Pancreas (tissue), 10 donors: ENCODE data around the gene CSF1R. TPM values are rescaled to one million over a fixed set of nuclear protein-coding genes. Genes with fewer than 3 reads are reported as not detected.
"Not testable (repeated sequence)": the region's sequence is repeated elsewhere in the genome, so short reads cannot be mapped to it uniquely, and the experiment has no call there.

ENCODE experiments used
- ATAC-seq, 4 donors: fragments of 200-7000 bp; cut with Tn5 transposase; one replicate each; pipeline versions ENCODE4 v1.8.0 to v1.9.1; 2020; ENCODE audit warnings: mild to moderate bottlenecking in 4 of 4, moderate library complexity in 4 of 4
- DNase-seq, 6 donors: peaks; one replicate each; pipeline ENCODE4 v3.0.0-alpha.2; 2020
- FAIRE-seq: peaks from 2 replicates; lab custom pipeline; 2012; peaks lifted over from hg19 to GRCh38; lab: Jason Lieb, UNC
- H3K27ac ChIP-seq, 4 donors: fragments of 200-600 bp; sonication (generic); 1 replicate in 3 of 4; 2 replicates in 1 of 4; pipeline versions ENCODE4 v1.5.0 to v1.8.0; 2020
- H3K27me3 ChIP-seq, 4 donors: fragments of 200-600 bp; one replicate each; pipeline ENCODE4 v1.8.0; 2021
- H3K36me3 ChIP-seq, 3 donors: fragments of 200-600 bp; sonication (generic) in 1 of 3; one replicate each; pipeline versions ENCODE4 v1.5.0 to v1.8.0; 2020 to 2021
- H3K4me1 ChIP-seq, 3 donors: fragments of 200-600 bp; one replicate each; pipeline ENCODE4 v1.8.0; 2021
- H3K4me3 ChIP-seq, 4 donors: fragments of 200-600 bp; sonication (generic) in 2 of 4; one replicate each; pipeline versions ENCODE4 v1.5.0 to v1.8.0; 2020 to 2021
- H3K9me3 ChIP-seq, 4 donors: fragments of 200-600 bp; one replicate each; pipeline ENCODE4 v1.8.0; 2021
- WGBS, 2 donors: extraction: QIAGEN DNeasy Blood & Tissue Kit; methylation state at CpG; one replicate each; pipeline ENCODE4 v1.1.7; 2013; 5-methylcytosine and 5-hydroxymethylcytosine counted together
- intact Hi-C, 3 donors: fragments of 100-400 bp; cut with DNase I; formaldehyde crosslinking; loops; one replicate each; pipeline versions ENCODE4 v1.11.1 to v1.14.2; 2022
- polyA plus RNA-seq, 2 donors: library from polyadenylated mRNA; stranded (reverse); fragments of 200-250 nt; gene quantifications; one replicate each; pipeline ENCODE4 v1.2.3, GENCODE V29; 2013
- total RNA-seq, 6 donors: library from RNA; stranded (reverse); fragmentation: NEBNext Ultra II Directional in 4 of 6; extraction: Animal tissue kit (Norgen Biotek cat#: 25700) in 4 of 6; gene quantifications; one replicate each; pipeline versions ENCODE4 v1.2.1 to v1.2.4, GENCODE V29; 2021 to 2023
- TF ChIP-seq, protein P1 (sequence below), 4 donors: fragments of 200-600 bp; sonication (generic) in 3 of 4; IDR thresholded peaks; one replicate each; pipeline versions ENCODE4 v1.5.0 to v1.8.0; 2021; ENCODE audit warnings: antibody characterized with exemption in 4 of 4
- donor health status: healthy with polysubstance abuse.
- donor health status: DM: no; HTN: no; CAD: no; lungs with moderate emphysema.
- donor health status: DM: no; HTN: no; CAD: no.
- donor health status: control.
- donor health status: control.
- donor health status: Bipolar disorder and iron deficiency.
- donor health status: DM: yes; HTN: yes; CAD: no.
- donor health status: DM: no; HTN: no; CAD: no.
- donor health status: DM: no; HTN: no; CAD: no.
- donor health status: DM: yes; HTN: yes; CAD: no.

The CSF1R gene
- total and polyA plus RNA-seq, 8 donors, result 1.4 to 51.2 (median 4.1) TPM

DNA sequence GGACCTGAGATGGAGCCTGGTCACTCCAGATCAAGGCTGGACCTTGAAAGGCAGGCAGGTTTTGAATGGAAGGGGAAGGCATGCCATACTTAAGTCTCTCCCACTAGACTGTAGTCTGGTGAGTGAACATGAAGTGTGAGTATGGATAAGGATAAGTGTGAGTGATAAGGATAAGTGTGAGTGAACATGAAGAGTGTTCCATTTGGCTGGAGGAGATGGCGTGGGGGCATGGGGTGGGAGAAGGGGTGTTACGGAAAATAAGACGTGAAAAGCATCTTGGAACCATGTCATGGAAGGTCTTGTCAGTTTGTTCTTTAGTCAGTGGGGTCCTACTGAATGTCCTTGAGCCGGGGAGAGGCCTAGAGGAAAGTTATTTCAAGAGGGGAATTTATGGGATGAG lies 53.0 kb downstream of the CSF1R start:
- no peak overlapping the region for H3K4me3 ChIP-seq
- H3K27me3 ChIP-seq, result no peaks in the 10 kb centered on the region
- TF ChIP-seq, protein P1, sequence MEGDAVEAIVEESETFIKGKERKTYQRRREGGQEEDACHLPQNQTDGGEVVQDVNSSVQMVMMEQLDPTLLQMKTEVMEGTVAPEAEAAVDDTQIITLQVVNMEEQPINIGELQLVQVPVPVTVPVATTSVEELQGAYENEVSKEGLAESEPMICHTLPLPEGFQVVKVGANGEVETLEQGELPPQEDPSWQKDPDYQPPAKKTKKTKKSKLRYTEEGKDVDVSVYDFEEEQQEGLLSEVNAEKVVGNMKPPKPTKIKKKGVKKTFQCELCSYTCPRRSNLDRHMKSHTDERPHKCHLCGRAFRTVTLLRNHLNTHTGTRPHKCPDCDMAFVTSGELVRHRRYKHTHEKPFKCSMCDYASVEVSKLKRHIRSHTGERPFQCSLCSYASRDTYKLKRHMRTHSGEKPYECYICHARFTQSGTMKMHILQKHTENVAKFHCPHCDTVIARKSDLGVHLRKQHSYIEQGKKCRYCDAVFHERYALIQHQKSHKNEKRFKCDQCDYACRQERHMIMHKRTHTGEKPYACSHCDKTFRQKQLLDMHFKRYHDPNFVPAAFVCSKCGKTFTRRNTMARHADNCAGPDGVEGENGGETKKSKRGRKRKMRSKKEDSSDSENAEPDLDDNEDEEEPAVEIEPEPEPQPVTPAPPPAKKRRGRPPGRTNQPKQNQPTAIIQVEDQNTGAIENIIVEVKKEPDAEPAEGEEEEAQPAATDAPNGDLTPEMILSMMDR (IDR thresholded peaks at IDR 0.05), result no peak
- peaks cover 0 to 66% (median 26%) of the 10 kb centered on the region in 3 donors for H3K36me3 ChIP-seq
- H3K27ac ChIP-seq, result no peak overlapping the region
- ATAC-seq, result no peak
- no peaks in the 10 kb centered on the region for H3K4me1 ChIP-seq
- DNase-seq, result no peak
- intact Hi-C loops, result no loop called here
- FAIRE-seq, result no peak
- H3K9me3 ChIP-seq, result no peaks in the 10 kb centered on the region
- 93% methylated on average over 4 of the region's 4 CpGs for WGBS, 2 donors

- H3K36me3 ChIP-seq, result peaks cover 4 to 67% (median 27%) of the 10 kb centered on the region in 3 donors
- not testable (repeated sequence) for ATAC-seq, FAIRE-seq
Measured at GRCh38 chr5:150028047-150028446, 58.3 kb downstream of the CSF1R start.

DNA sequence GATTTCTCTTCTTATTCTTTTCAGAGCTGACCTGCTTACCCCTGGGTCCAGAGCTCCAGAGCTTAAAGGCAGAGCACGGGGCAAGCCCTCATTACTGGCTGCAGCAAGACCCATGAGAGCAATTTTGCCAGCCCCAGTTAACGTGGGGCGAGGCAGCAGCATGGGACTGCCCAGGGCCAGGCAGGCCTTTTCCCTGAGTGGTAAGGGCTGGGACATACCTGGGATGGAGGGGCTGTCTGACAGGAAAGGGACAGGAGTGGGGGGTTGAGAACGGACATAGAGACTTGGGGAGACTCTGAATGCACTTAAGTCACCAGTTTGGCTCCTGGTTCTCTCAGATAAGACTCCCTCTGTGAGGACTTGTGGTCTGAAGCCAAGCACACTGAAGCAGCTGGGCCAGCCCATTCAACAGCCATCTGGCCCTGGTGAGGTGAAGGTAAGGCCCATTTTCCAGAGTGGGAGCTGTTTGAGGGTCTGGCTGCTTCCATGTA lies 59.6 kb downstream of the CSF1R start:
- H3K9me3 ChIP-seq, result no peaks in the 10 kb centered on the region
- TF ChIP-seq, protein P1 (IDR thresholded peaks at IDR 0.05), result no peak
- H3K27ac ChIP-seq, result no peak overlapping the region
- WGBS, 2 donors, result 93 to 96% methylated on average over 4 of the region's 4 CpGs
- H3K27me3 ChIP-seq, result no peaks in the 10 kb centered on the region
- no peaks in the 10 kb centered on the region for H3K4me1 ChIP-seq
- H3K36me3 ChIP-seq, result peaks cover 4 to 54% (median 17%) of the 10 kb centered on the region in 3 donors
- intact Hi-C loops, result no loop called here
- no peak for DNase-seq
- H3K4me3 ChIP-seq, result no peak overlapping the region
- no peak for FAIRE-seq
- ATAC-seq, result no peak

More at GRCh38 chr5:150028047-150028446, 58.3 kb downstream of the CSF1R start:
- DNase-seq, H3K27ac ChIP-seq, H3K9me3 ChIP-seq, H3K4me3 ChIP-seq, H3K4me1 ChIP-seq, intact Hi-C loops, H3K27me3 ChIP-seq: not testable (repeated sequence)
- WGBS, 2 donors, result 42 to 59% methylated on average over 1 of the region's 1 CpG

DNA sequence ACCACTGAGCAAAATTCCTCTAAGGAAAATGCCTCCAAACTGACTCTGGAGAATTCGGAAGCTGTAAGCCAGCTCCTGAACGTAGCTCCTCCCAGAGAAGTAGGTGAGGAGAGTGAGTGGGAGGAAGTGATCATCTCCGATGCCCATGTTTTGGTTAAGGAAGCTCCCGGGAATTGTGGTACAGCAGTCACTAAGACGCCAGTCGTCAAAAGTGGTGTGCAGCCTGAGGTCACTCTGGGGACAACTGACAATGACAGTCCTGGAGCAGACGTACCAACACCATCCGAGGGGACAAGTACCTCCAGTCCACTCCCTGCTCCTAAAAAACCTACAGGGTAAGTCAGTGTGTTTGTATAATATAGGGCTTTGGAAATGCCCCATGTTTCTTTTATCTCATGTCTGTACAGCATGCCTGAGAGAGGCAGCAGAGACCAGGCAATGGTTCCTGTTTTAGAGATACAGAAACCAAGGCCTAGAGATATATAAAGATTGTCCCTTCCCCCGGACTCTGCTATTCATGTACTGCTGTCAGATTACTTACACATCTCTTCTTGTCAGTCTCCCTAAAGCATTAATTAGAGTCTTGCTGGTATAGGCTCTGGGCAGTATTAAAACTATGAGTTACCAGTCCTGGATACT lies 61.9 kb downstream of the CSF1R start:
- 82 to 90% methylated on average over 9 of the region's 9 CpGs for WGBS, 2 donors
- Histone ChIP-seq H3K27ac (no peak overlapping the region), H3K36me3 (peaks cover 4 to 48% (median 14%) of the 10 kb centered on the region in 3 donors), H3K9me3 (no peaks in the 10 kb centered on the region), H3K4me3 (no peak overlapping the region), H3K4me1 (no peaks in the 10 kb centered on the region), H3K27me3 (no peaks in the 10 kb centered on the region)
- DNase-seq (no peak), ATAC-seq (no peak), FAIRE-seq (no peak)
- TF ChIP-seq, protein P1 (IDR thresholded peaks at IDR 0.05), result no peak
- intact Hi-C loops, result no loop called here

DNA sequence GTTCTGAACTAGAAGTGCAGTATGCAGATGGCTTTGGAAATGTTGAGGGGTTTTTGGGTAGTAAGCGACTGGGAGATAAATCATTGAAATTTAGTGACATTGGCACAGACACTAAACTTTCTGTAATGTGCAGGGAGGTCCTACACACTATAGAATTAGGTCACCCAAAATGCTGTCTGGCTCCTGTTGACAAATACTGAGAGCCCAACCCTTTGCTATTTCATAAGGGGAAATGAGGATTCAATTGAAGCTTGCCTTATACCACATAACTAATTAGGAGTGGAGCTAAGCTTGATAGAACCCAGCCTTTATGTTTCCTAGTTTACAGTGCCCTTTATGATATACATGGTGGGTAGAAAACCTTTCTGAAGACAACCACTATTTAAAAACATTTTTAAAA lies 63.2 kb downstream of the CSF1R start:
- FAIRE-seq (no peak), ATAC-seq (no peak), DNase-seq (no peak)
- Histone ChIP-seq H3K36me3 (peaks cover 11 to 58% (median 20%) of the 10 kb centered on the region in 3 donors), H3K4me3 (no peak overlapping the region), H3K4me1 (no peaks in the 10 kb centered on the region), H3K27me3 (no peaks in the 10 kb centered on the region), H3K27ac (no peak overlapping the region), H3K9me3 (no peaks in the 10 kb centered on the region)
- TF ChIP-seq, protein P1 (IDR thresholded peaks at IDR 0.05), result no peak
- intact Hi-C loops, result no loop called here
- WGBS, 2 donors, result 95 to 100% methylated on average over 1 of the region's 1 CpG
